ENCODE results near the gene SPEM3.
A peak's percentile ranks its signal among the peaks of the same experiment; 100 is the strongest.
"Not testable (repeated sequence)": the region's sequence is repeated elsewhere in the genome, so short reads cannot be mapped to it uniquely, and the experiment has no call there.

Gene SPEM3

DNA sequence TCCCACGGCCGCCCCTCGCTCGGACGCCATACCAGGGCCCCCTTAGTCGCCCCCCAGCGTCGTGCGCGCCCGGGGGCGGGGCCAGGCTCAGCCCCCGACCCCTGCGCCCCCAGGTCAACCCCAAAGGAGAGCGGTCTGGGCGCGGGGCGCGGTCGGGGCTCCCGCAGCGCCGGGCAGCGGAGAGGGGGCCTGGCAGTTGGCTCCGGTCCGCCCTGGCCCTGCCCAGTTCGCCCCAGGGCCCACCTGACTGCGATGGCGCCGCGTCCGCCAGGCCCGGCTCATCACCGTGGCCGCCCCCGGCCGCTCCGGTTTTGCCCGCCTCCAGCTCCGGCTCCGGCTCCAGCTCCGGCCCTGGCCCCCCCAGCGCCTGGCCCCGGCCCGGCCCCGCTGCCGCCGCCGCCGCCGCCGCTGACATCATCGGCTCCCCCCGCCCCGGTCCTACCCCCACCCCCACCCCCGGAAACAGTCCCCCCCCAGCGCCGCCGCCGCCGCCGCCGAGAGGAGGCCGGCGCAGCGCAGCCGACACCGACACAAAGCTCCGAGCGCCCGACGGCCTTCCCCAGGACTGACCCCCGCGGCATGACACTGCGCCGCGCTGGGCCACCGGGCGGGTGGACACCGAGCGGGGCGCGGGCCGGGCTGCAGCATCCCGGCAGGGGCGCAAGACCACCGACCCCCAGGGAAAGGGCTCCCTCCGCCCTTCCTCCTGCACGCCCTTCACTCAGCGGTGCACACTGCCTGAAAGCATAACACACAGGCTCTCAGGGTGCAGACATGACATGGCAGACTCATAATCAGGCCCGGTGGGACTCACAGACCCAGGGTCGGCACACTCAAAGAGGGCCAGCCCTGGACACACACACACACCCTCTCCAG, 50.8 kb downstream of the SPEM3 start, which contains the start of gene ZBTB4:
ZBTB4 (minus strand) TSS at position 419 of the 876 bp plus-strand sequence. CDS start 12,830 bp downstream, outside the sequence.
- Histone ChIP-seq H3K4me3 (ENCODE audit: low read depth in 1 of 2, low read length in 2 of 2) (peak within 1 kb of the TSS; percentile 76 to 81), H3K4me1 (ENCODE audit: control insufficient read depth in 1 of 2, insufficient read depth in 2 of 2, low read length in 2 of 2) (peaks cover 29 to 43% of the 10 kb centered on the region in 2 donors), H3K27ac (ENCODE audit: low read length) (peak within 1 kb of the TSS; percentile 87), H3K27me3 (ENCODE audit: low read depth, low read length) (no peaks in the 10 kb centered on the region), H3K9me3 (ENCODE audit: control insufficient read depth in 1 of 2, low read length in 2 of 2) (no peaks in the 10 kb centered on the region), H3K36me3 (ENCODE audit: control insufficient read depth in 1 of 2, insufficient read depth in 2 of 2, low read length in 2 of 2) (peaks cover 0 to 14% of the 10 kb centered on the region in 2 donors)

DNA sequence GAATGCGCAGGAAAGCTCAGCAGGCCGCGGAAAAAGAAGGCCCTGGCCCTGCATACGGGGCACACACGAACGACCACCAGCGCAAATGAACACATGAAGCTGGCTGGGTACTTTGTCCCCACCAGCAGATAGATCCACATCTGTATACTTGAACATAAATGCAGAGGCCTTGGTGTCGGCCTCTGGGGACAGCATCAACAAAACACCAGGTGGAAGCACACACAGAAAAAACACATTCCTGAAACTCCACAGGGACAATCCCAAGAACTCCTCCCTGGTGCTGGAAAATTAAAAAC, 51.4 kb downstream of the SPEM3 start:
- H3K4me1 ChIP-seq (ENCODE audit: control insufficient read depth in 1 of 2, insufficient read depth in 2 of 2, low read length in 2 of 2), result peaks cover 29 to 43% of the 10 kb centered on the region in 2 donors
- H3K36me3 ChIP-seq (ENCODE audit: control insufficient read depth in 1 of 2, insufficient read depth in 2 of 2, low read length in 2 of 2), result peaks cover 0 to 14% of the 10 kb centered on the region in 2 donors
- no peaks in the 10 kb centered on the region for H3K27me3 ChIP-seq (ENCODE audit: low read depth, low read length)
- peak overlapping the region; percentile 87 for H3K27ac ChIP-seq (ENCODE audit: low read length)
- peak overlapping the region; percentile 75 to 76 for H3K4me3 ChIP-seq (ENCODE audit: low read depth in 1 of 2, low read length in 2 of 2)
- H3K9me3 ChIP-seq (ENCODE audit: control insufficient read depth in 1 of 2, low read length in 2 of 2), result no peaks in the 10 kb centered on the region

DNA sequence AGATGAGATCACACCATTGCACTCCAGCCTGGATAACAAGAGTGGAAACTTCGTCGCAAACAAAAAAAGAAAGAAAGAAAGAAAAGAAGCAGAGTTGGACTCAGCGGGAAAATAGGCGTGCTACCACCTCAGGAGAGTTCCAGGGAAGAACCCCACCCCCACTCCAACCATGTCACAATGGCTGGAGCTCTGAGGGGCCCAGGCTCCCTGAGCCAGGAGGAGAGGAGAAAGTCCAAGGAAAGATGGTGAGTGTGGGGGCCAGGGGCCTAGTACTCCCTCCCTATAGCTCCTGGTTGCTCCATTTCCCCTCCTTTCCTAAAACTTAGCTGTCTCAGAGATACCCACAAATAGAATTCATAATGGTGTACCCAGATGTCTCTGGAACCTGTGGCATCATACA, 52.6 kb downstream of the SPEM3 start, which contains the start of gene SLC35G6:
SLC35G6 (plus strand) TSS at position 172 of the 400 bp plus-strand sequence; CDS start at position 243, 71 bp downstream.
- H3K4me1 ChIP-seq (ENCODE audit: control insufficient read depth in 1 of 2, insufficient read depth in 2 of 2, low read length in 2 of 2), result peaks cover 27 to 43% of the 10 kb centered on the region in 2 donors
- H3K4me3 ChIP-seq (ENCODE audit: low read depth in 1 of 2, low read length in 2 of 2), result peak within 1 kb of the TSS in 1 of 2 donors; percentile 75
- H3K27me3 ChIP-seq (ENCODE audit: low read depth, low read length); H3K9me3 ChIP-seq (ENCODE audit: control insufficient read depth in 1 of 2, low read length in 2 of 2): not testable (repeated sequence)
- H3K27ac ChIP-seq (ENCODE audit: low read length), result peak within 1 kb of the TSS; percentile 87
- H3K36me3 ChIP-seq (ENCODE audit: control insufficient read depth in 1 of 2, insufficient read depth in 2 of 2, low read length in 2 of 2), result peaks cover 0 to 14% of the 10 kb centered on the region in 2 donors

DNA sequence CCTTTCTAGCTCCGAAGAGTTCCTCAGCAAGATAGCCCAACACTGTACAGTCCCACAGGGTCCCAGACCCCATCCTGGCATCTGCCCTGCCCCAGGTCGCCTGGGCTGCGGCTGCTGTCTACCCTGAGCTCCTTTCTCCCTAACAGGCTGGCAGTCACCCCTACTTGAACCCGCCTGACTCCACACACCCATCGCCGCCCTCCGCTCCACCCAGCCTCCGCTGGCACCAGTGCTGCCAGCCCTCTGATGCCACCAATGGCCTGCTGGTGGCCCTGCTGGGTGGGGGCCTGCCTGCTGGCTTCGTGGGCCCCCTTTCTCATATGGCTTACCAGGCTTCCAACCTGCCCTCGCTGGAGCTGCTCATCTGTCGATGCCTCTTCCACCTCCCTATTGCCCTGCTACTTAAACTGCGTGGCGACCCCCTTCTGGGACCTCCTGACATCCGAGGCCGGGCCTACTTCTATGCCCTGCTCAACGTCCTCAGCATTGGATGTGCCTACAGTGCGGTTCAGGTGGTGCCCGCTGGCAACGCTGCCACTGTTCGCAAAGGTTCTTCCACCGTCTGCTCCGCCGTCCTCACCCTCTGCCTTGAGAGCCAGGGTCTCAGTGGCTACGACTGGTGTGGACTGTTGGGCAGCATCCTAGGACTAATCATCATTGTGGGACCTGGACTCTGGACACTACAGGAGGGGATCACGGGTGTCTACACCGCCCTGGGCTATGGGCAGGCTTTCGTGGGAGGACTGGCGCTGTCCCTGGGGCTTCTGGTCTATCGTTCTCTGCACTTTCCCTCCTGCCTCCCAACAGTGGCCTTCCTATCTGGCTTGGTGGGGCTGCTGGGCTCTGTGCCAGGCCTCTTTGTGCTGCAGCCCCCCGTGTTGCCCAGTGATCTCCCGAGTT, 53.4 kb downstream of the SPEM3 start:
- not testable (repeated sequence) for H3K9me3 ChIP-seq (ENCODE audit: control insufficient read depth in 1 of 2, low read length in 2 of 2); H3K27me3 ChIP-seq (ENCODE audit: low read depth, low read length); H3K27ac ChIP-seq (ENCODE audit: low read length); H3K4me3 ChIP-seq (ENCODE audit: low read depth in 1 of 2, low read length in 2 of 2)
- Histone ChIP-seq H3K36me3 (ENCODE audit: control insufficient read depth in 1 of 2, insufficient read depth in 2 of 2, low read length in 2 of 2) (peaks cover 0 to 14% of the 10 kb centered on the region in 2 donors), H3K4me1 (ENCODE audit: control insufficient read depth in 1 of 2, insufficient read depth in 2 of 2, low read length in 2 of 2) (peaks cover 20 to 42% of the 10 kb centered on the region in 2 donors)
